ENCODE data around the gene ZHX3.

The ZHX3 gene

GRCh38 chr20:41182296-41183212 is 135.0 kb downstream of the ZHX3 start:
- no peak for DNase-seq

GRCh38 chr20:41181567-41181966 is 136.0 kb downstream of the ZHX3 start:
- DNase-seq: no peak

GRCh38 chr20:41180599-41181333 is 136.8 kb downstream of the ZHX3 start:
- DNase-seq: no peak

- DNase-seq: no peak
Observed at GRCh38 chr20:41179961-41180360, 137.6 kb downstream of the ZHX3 start.

- DNase-seq: no peak
Observed at GRCh38 chr20:41178904-41179432, 138.6 kb downstream of the ZHX3 start.

GRCh38 chr20:41178495-41178894 is 139.0 kb downstream of the ZHX3 start:
- DNase-seq: no peak

- peak; percentile 94 for DNase-seq
Observed at GRCh38 chr20:41177636-41178035, 139.9 kb downstream of the ZHX3 start.

GRCh38 chr20:41176711-41177552 is 140.6 kb downstream of the ZHX3 start:
- DNase-seq: no peak

- DNase-seq: no peak
Observed at GRCh38 chr20:41175727-41176330, 141.7 kb downstream of the ZHX3 start.

- DNase-seq: no peak
Observed at GRCh38 chr20:41175201-41175651, 142.3 kb downstream of the ZHX3 start.

- no peak for DNase-seq
Observed at GRCh38 chr20:41174782-41175181, 142.7 kb downstream of the ZHX3 start.

GRCh38 chr20:41174373-41174772 is 143.2 kb downstream of the ZHX3 start:
- DNase-seq: no peak

GRCh38 chr20:41173791-41174341 is 143.7 kb downstream of the ZHX3 start:
- no peak for DNase-seq

GRCh38 chr20:41173161-41173721 is 144.3 kb downstream of the ZHX3 start:
- peak; percentile 65 for DNase-seq

GRCh38 chr20:41172296-41173140 is 145.0 kb downstream of the ZHX3 start:
- DNase-seq: no peak

GRCh38 chr20:41171736-41172295 is 145.7 kb downstream of the ZHX3 start:
- DNase-seq: no peak

- no peak for DNase-seq
Observed at GRCh38 chr20:41170386-41171105, 147.0 kb downstream of the ZHX3 start.

- DNase-seq: peak; percentile 33
Observed at GRCh38 chr20:41169791-41170351, 147.7 kb downstream of the ZHX3 start.

- DNase-seq: no peak
Observed at GRCh38 chr20:41169162-41169690, 148.3 kb downstream of the ZHX3 start.

All from fibroblast of skin of abdomen (primary cell).